Keratinocyte (primary cell): ENCODE measurements around the gene MELTF. TPM values are rescaled to one million over a fixed set of nuclear protein-coding genes. Genes with fewer than 3 reads are reported as not detected.

ENCODE experiments used
- DNase-seq: peaks from one replicate; pipeline ENCODE4 v3.0.0-alpha.2; 2011; ENCODE audit warnings: low read depth, missing footprints, low spot score
- FAIRE-seq: peaks from 2 replicates; lab custom pipeline; 2011; peaks lifted over from hg19 to GRCh38; lab: Jason Lieb, UNC
- H2AFZ ChIP-seq: 2 replicates; pipeline ENCODE4 v1.6.0; 2012; ENCODE audit warnings: low read length, control low read depth, inconsistent platforms; ENCODE audit not compliant: control insufficient read depth
- H3K27ac ChIP-seq: 2 replicates; pipeline ENCODE4 v1.5.1; 2011; ENCODE audit warnings: low read length; ENCODE audit not compliant: control insufficient read depth, insufficient read depth
- H3K27me3 ChIP-seq: 3 replicates; pipeline ENCODE4 v1.6.0; 2011; ENCODE audit warnings: low read length; ENCODE audit not compliant: control insufficient read depth, insufficient read depth; ENCODE audit errors: extremely low read depth
- H3K36me3 ChIP-seq, 2 experiments: 2 replicates in 1 of 2; 3 replicates in 1 of 2; pipeline ENCODE4 v1.5.1; 2011; ENCODE audit warnings: low read length in 2 of 2, mild to moderate bottlenecking in 1 of 2; ENCODE audit not compliant: control insufficient read depth in 2 of 2, insufficient read depth in 2 of 2; ENCODE audit errors: extremely low read depth in 1 of 2
- H3K4me1 ChIP-seq: 3 replicates; pipeline ENCODE4 v1.5.1; 2011; ENCODE audit warnings: low read length; ENCODE audit not compliant: control insufficient read depth, insufficient read depth; ENCODE audit errors: extremely low read depth
- H3K4me2 ChIP-seq: 3 replicates; pipeline ENCODE4 v1.6.0; 2011; ENCODE audit warnings: low read depth, low read length; ENCODE audit not compliant: control insufficient read depth, insufficient read depth; ENCODE audit errors: extremely low read depth
- H3K4me3 ChIP-seq, 3 experiments: fragments of 200-600 bp in 1 of 3; sonication (generic) in 1 of 3; 2 replicates in 2 of 3; 3 replicates in 1 of 3; pipeline ENCODE4 v1.5.1; 2011 to 2016; ENCODE audit warnings: low read length in 3 of 3, mild to moderate bottlenecking in 3 of 3, control low read depth in 2 of 3, inconsistent platforms in 1 of 3, low read depth in 1 of 3, mixed read lengths in 1 of 3, mixed run types in 1 of 3, moderate library complexity in 1 of 3; ENCODE audit not compliant: control insufficient read depth in 2 of 3, insufficient read depth in 2 of 3; ENCODE audit errors: extremely low read depth in 1 of 3
- H3K79me2 ChIP-seq: 2 replicates; pipeline ENCODE4 v1.6.0; 2012; ENCODE audit warnings: low read length; ENCODE audit not compliant: control insufficient read depth, insufficient read depth
- H3K9ac ChIP-seq: 3 replicates; pipeline ENCODE4 v1.6.0; 2011; ENCODE audit warnings: low read length; ENCODE audit not compliant: control insufficient read depth, insufficient read depth; ENCODE audit errors: extremely low read depth
- H3K9me1 ChIP-seq: 3 replicates; pipeline ENCODE4 v1.6.0; 2011; ENCODE audit warnings: low read length; ENCODE audit not compliant: control insufficient read depth, insufficient read depth; ENCODE audit errors: extremely low read depth
- H3K9me3 ChIP-seq: 2 replicates; pipeline ENCODE4 v1.5.1; 2012; ENCODE audit warnings: low read depth, low read length; ENCODE audit not compliant: control insufficient read depth
- H4K20me1 ChIP-seq: 3 replicates; pipeline ENCODE4 v1.6.0; 2011; ENCODE audit warnings: low read length; ENCODE audit not compliant: control insufficient read depth, insufficient read depth; ENCODE audit errors: extremely low read depth
- CTCF ChIP-seq, 3 experiments: IDR thresholded peaks in 1 of 3; conservative IDR thresholded peaks in 1 of 3; optimal IDR thresholded peaks in 1 of 3; 2 replicates in 2 of 3; 3 replicates in 1 of 3; pipeline versions ENCODE3 to v1.5.1; 2011; ENCODE audit warnings: low read length in 3 of 3, mild to moderate bottlenecking in 3 of 3, moderate library complexity in 2 of 3, control low read depth in 1 of 3, inconsistent platforms in 1 of 3; ENCODE audit not compliant: insufficient read depth in 2 of 3; ENCODE audit errors: extremely low read depth in 1 of 3
- EZH2 ChIP-seq: IDR thresholded peaks from one replicate; pipeline ENCODE4 v1.6.1; 2012; ENCODE audit warnings: inconsistent platforms, mild to moderate bottlenecking, low read length, moderate library complexity
- dilution Hi-C: fragments of 300-500 bp; cut with MboI; formaldehyde crosslinking; loops from one replicate; pipeline ENCODE4 v1.7.0; 2020; ENCODE audit warnings: low sequenced_read_pairs; ENCODE audit not compliant: extremely low pct_ligation_motif_present
- polyA plus RNA-seq, 5 experiments: library from polyadenylated mRNA; depleted of rRNA in 3 of 5; stranded (reverse) in 3 of 5; stranded (forward) in 1 of 5; unstranded in 1 of 5; fragments of >200 nt; gene quantifications; 1 replicate in 1 of 5; 2 replicates in 3 of 5; 3 replicates in 1 of 5; pipeline versions ENCODE4 v1.2.1 to v1.2.3, GENCODE V29; 2011 to 2012; ENCODE audit warnings: missing spikeins in 2 of 5, low read depth in 1 of 5, low replicate concordance in 1 of 5

Gene MELTF
- polyA plus RNA-seq, 1 donor (not counting 4 experiments of a cell fraction or from before 2014, with no cell fraction given): 6.0 TPM

GRCh38 chr3:196990601-196991007 lies 39.0 kb downstream of the MELTF start:
- Histone ChIP-seq H3K4me2 (no peak overlapping the region), H3K27me3 (peaks cover 3% of the 10 kb centered on the region), H2AFZ (no peak overlapping the region), H3K79me2 (no peaks in the 10 kb centered on the region), H3K4me1 (no peaks in the 10 kb centered on the region), H3K36me3 (no peaks in the 10 kb centered on the region), H3K9ac (no peak overlapping the region), H4K20me1 (no peaks in the 10 kb centered on the region), H3K9me3 (no peaks in the 10 kb centered on the region), H3K27ac (no peak overlapping the region), H3K4me3 (no peak overlapping the region), H3K9me1 (no peaks in the 10 kb centered on the region)
- no peak for DNase-seq
- no peak for FAIRE-seq
- dilution Hi-C loops: no loop called here
- no peak for TF ChIP-seq EZH2

DNA sequence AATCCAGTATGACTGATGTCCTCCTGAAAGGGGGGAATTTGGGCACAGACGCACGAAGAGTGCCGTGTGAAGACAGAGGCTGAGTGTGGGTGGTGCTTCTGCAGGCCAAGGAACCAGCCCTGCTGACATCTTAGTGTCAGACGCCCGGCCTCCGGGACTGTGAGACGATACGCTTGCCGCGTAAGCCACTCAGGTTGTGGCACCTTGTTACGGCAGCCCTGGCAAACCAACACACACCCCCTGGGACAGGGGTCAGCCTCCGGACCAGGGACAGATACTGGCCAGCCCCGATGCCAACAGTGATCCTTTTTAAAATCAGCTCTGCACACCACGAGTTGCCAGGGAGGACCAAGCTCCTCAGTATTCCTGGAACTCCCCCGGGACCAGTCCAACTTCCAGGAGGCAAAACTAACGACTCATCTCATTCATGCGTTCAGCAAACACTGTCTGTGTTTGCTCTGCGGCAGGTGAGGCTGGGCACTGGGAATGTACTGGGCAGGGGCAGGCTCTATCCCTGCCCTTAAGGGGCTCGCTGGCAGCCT lies 39.8 kb downstream of the MELTF start:
- Histone ChIP-seq H2AFZ (no peak overlapping the region), H3K9me1 (no peaks in the 10 kb centered on the region), H3K27me3 (peaks cover 8% of the 10 kb centered on the region), H3K9me3 (no peaks in the 10 kb centered on the region), H4K20me1 (no peaks in the 10 kb centered on the region), H3K4me3 (no peak overlapping the region), H3K4me2 (no peak overlapping the region), H3K4me1 (no peaks in the 10 kb centered on the region), H3K27ac (no peak overlapping the region), H3K79me2 (no peaks in the 10 kb centered on the region), H3K36me3 (no peaks in the 10 kb centered on the region), H3K9ac (no peak overlapping the region)
- TF ChIP-seq EZH2: no peak
- no peak for TF ChIP-seq CTCF (optimal IDR thresholded peaks at IDR 0.05 in 1 of 3, IDR thresholded peaks at IDR 0.05 in 1 of 3, conservative IDR thresholded peaks at IDR 0.05 in 1 of 3; ENCODE audit: extremely low read depth in 1 of 3, insufficient read depth in 2 of 3, low read length in 3 of 3)
- dilution Hi-C loops: no loop called here
- DNase-seq (no peak), FAIRE-seq (no peak)
